ENCODE results near the gene FMOD.
"Not testable (repeated sequence)": the region's sequence is repeated elsewhere in the genome, so short reads cannot be mapped to it uniquely, and the experiment has no call there.

Gene FMOD

GRCh38 chr1:203306089-203306964 is 44.6 kb downstream of the FMOD start:
- DNase-seq (ENCODE audit: low read depth in 3 of 3), result no peak

DNA sequence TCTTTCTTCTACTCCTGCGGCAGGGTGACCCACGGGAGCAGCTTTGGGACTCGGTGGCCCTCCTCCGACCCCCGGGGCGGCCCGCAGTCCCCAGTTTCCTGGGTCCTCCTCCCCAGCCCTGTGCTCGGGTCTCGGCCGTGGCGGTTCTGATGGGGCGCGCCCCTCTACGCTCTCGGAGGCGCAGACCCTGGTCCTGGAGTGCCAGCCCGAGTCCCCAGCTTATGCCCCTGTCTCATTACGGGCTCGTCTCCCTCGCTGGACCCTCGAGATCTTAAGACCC is 45.2 kb downstream of the FMOD start:
- no peak for DNase-seq (ENCODE audit: low read depth in 3 of 3)

DNA sequence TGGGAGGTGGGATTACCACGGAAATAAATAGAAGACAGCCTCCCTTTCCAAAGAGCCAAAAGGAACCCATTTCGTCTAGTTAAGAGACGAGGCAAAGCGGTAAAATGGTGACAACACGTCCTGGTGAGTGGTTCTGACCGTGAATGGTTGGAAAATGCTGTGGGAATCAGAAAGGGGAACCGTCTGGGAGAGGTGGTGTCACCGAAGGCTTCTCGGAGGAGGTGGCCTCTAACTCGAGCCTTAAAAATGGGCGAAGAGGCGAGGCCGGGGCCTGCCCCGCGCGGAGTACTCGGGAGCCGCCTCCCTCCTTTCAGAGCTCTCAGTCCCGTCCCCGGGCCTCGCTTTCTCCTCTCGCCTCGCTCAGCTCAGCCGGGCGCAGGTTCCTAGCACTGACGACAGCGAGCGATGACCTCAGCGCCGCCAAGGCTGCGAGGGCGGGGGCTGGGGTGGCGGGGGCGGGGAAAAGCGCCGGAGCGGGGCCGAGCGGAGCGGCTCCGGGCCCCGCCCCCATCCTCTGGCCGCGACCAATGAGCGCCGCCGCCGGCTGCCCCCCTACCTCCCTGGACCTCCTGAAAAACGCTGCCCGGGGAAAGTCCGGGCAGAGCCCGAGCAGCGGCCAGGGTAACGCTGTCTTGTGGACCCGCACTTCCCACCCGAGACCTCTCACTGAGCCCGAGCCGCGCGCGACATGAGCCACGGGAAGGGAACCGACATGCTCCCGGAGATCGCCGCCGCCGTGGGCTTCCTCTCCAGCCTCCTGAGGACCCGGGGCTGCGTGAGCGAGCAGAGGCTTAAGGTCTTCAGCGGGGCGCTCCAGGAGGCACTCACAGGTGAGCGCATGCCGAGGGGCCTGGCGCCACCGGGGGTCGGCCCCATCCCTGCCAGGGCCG is 45.8 kb downstream of the FMOD start, which contains the start of gene BTG2:
Gene BTG2 (plus strand): TSS at position 601 of the 890 bp plus-strand sequence. CDS start 88 bp downstream, at position 689.
- DNase-seq (ENCODE audit: low read depth in 3 of 3), result peak; percentile 77 to 88 (median 85)

DNA sequence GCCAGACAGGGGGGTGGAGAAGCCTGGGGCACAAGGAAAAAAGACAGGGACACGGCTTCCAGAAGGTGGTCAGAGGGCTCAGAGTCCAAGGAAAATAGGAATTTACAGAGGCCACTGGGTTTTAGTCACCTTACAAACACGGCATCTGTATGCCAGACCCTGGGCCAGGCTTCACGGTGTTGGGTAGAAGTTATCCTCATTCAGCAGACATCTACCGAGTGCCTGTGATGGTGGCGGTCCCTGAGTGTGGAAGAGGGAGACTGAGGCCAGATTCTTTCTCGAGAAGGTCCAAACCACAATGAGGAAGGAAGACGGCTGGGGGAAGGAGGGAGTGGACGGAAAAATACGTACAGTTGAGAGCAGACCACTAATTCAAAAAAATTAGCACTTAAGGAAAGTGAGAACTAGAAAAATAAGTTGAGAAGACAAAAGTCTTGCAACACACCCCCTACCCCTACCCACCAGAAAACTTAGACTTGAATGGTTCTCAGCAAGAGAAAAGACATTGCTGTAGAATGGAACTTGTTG is 46.5 kb downstream of the FMOD start:
- DNase-seq (ENCODE audit: low read depth in 3 of 3), result no peak

DNA sequence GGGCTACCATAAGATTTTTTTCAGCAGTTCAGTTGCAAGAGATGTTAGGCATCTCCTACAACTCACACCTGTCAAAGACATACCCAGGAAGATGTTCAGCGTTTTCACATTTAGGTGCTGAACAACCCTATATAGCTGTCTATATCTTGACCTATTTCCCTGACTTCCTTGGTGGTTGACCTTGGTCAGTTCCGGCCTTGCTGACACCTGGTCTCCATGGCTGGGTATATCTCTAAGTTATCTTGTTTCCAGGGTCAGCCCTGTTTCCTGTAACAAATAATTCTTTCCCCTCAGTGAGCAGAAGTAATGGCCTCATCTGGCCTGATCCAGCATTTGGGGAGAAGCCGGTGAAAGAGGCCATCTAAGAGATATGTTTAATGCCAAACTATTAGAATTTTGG is 48.0 kb downstream of the FMOD start:
- no peak for DNase-seq (ENCODE audit: low read depth in 3 of 3)

GRCh38 chr1:203302456-203302855 is 48.5 kb downstream of the FMOD start:
- DNase-seq (ENCODE audit: low read depth in 3 of 3), result no peak

- no peak for DNase-seq (ENCODE audit: low read depth in 3 of 3)
Observed at GRCh38 chr1:203301331-203301668, 49.6 kb downstream of the FMOD start.

- DNase-seq (ENCODE audit: low read depth in 3 of 3), result no peak
Observed at GRCh38 chr1:203300441-203301330, 50.2 kb downstream of the FMOD start.

DNA sequence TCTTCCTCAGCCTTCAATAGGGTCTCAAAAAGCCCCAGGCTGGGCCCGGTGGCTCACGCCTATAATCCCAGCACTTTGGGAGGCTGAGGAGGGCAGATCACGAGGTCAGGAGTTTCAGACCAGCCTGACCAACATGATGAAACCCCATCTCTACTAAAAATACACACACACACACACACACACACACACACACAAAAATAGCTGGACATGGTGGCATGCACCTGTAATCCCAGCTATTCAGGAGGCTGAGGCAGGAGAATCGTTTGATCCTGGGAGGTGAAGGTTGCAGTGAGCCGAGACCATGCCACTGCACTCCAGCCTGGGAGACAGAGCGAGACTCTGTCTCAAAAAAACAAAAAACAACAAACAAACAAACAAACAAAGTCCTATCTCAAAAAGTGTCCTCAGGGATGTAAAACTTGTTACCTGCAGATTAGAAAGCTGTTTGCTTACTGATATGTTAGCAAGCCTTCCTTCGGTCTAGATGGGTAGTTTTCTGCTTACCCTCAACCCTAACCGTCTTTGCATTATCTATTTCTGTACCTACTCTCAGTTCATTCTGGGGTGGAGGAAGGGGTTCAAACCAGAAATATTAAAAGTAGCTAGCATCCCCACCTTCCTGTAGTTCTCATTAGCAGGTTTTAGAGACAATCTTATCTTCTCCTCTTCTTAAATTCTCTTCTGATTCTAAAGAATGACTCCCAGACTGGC is 51.0 kb downstream of the FMOD start:
- DNase-seq (ENCODE audit: low read depth in 3 of 3), result not testable (repeated sequence)

DNA sequence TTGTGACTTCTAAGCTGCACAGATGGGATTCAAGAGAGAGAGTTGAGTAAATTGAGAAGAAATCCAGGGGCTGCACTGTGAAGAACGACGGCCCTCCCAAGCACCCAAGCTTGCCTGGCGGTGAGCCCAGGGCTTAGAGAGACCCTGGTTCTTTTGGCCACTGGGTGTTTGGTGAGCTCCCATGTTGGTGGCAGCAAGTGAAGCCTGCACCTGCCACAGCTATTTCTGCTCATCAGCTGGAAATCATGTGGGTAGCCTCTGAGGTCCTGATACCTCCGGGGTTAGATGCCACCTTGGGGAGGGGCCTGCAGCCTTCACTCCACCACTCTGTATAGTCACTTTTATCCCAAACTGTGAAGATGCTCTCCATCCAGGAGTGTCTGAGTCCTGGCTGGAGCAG is 51.8 kb downstream of the FMOD start:
- DNase-seq (ENCODE audit: low read depth in 3 of 3), result no peak

DNA sequence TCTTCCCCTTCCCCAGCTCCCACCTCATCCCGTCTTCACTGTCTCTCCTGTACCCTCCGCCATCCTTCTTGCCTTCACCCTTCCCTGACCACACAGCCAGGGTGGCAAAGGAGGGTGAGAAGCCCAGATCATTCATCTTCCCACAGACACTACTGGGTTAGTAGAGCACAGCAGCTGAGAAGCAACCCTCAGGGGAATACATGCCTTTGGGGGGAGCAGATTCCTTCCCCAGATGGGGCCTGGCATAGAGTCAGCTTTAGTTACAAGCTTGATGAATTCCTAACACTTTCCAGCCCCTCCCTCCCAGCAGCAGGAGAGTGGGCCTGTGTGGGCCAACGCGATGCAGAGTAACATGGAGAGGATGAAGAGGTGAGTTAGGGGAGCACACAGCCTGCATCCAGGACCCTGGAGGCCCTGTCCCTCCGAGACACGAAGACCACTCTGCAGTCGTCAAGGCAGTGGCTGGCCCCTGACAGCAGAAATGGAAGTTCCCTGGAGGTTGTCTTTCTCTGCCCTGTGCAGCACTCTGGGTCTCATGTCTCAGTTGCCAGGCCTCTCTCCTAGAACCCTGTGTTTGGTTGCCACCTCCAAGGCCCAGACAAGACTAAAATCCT is 54.4 kb downstream of the FMOD start:
- no peak for DNase-seq (ENCODE audit: low read depth in 3 of 3)

- no peak for DNase-seq (ENCODE audit: low read depth in 3 of 3)
Observed at GRCh38 chr1:203295796-203296195, 55.1 kb downstream of the FMOD start.

DNA sequence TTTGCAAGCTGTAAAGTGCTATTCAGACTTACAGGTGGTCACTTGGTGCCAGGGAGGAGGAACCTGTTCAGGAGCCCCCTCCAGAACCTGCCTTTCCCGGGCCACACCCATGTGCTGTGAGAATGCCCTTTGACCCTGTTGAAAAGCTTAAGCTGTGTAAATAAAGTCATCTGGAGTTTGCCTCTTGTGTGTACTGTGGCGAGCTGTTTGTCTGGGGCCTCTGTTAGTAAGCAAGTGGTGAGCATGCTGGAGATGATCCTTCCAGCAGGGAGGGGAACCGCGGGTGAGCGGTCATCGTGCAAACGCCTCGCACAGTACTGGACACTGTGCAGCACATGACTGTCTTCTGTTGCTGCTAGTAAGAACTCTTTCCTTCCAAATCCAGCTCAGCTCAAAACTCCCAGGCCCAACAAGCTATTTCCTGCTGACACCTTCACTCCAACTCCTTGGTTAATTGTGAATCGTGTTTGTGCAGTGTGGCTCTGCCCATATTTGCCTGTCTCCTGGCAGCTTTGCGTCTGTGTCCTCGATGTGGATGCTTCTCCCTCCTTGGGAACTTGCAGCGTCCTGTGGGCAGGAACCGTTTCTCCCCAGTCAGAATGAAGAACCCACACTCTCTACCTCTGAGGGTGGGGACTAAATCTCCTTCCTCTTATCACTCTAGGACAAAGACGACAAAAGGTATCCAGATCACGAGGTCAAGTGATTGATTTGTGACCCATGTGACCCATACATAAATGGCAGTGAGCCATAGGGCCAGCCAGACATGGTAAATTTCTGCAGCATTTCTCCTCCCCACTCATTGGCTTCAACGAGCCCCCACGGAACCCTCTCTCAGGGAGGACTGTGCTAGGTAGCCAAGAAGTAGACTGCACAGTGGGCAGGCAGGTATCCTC is 59.5 kb downstream of the FMOD start:
- no peak for DNase-seq (ENCODE audit: low read depth in 3 of 3)

Data from stimulated activated CD4-positive, alpha-beta T cell treated with anti-CD3 and anti-CD28 coated beads, TNF-alpha, amount 100 ng/mL, for 4 hours (primary cell).